Right lobe of liver (tissue), 4 donors: ENCODE data around the gene SLC5A3.

ENCODE experiments used
- POLR2A ChIP-seq: fragments of 450-650 bp; IDR thresholded peaks from one replicate; pipeline ENCODE4 v1.6.1; 2017; ENCODE audit warnings: antibody characterized with exemption, mild to moderate bottlenecking
- TF ChIP-seq, protein P1 (sequence below), 4 donors: fragments of 200-600 bp in 3 of 4; fragments of 450-650 bp in 1 of 4; IDR thresholded peaks; one replicate each; pipeline versions ENCODE4 v1.5.1 to v1.8.0; 2016 to 2022; ENCODE audit warnings: antibody characterized with exemption in 4 of 4, mild to moderate bottlenecking in 2 of 4
- donor health status: DM: no; HTN: no; CAD: no.
- donor health status: DM: no; HTN: no; CAD: no.
- donor health status: DM: no; HTN: yes; CAD: no.

DNA sequence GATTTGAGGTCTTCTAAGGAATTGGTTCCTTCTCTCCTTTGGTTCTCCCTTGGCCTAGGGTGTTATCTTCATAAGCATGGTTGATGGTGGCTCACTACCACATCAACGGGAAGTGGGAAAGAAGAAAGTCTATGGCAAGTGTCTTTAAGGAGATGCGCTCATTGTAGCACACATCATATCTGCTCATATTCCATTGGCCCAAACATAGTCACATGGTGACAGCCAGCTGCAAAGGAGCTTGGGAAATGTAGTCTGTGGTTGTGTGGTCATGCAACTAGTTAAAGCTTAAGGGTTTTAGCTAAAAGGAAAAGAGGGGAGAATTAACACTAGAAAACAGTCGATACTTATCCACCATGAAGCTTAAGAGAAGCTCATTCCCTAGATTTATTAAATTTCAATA is 11.4 kb upstream of the SLC5A3 start:
- TF ChIP-seq, protein P1, sequence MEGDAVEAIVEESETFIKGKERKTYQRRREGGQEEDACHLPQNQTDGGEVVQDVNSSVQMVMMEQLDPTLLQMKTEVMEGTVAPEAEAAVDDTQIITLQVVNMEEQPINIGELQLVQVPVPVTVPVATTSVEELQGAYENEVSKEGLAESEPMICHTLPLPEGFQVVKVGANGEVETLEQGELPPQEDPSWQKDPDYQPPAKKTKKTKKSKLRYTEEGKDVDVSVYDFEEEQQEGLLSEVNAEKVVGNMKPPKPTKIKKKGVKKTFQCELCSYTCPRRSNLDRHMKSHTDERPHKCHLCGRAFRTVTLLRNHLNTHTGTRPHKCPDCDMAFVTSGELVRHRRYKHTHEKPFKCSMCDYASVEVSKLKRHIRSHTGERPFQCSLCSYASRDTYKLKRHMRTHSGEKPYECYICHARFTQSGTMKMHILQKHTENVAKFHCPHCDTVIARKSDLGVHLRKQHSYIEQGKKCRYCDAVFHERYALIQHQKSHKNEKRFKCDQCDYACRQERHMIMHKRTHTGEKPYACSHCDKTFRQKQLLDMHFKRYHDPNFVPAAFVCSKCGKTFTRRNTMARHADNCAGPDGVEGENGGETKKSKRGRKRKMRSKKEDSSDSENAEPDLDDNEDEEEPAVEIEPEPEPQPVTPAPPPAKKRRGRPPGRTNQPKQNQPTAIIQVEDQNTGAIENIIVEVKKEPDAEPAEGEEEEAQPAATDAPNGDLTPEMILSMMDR (IDR thresholded peaks at IDR 0.05), result no peak
- TF ChIP-seq POLR2A, result no peak
